K562 (cell line): ENCODE measurements around the gene GNPTAB.

Experiments used
- CTCF ChIP-seq, 3 experiments: IDR thresholded peaks in 2 of 3; conservative IDR thresholded peaks in 1 of 3; 2 replicates each; pipeline ENCODE4 v1.5.1; 2011 to 2012; ENCODE audit warnings: low read length in 3 of 3, mild to moderate bottlenecking in 3 of 3, control low read depth in 2 of 3, improper control_type of control experiment in 1 of 3, inconsistent platforms in 1 of 3, low read depth in 1 of 3, mixed read lengths in 1 of 3, moderate library complexity in 1 of 3; ENCODE audit not compliant: insufficient read depth in 2 of 3
- ETS1 ChIP-seq: conservative IDR thresholded peaks from 2 replicates; pipeline ENCODE4 v1.6.1; 2011; ENCODE audit warnings: low read depth, mild to moderate bottlenecking, low read length; ENCODE audit not compliant: control insufficient read depth
- RBM25 ChIP-seq: fragments of 200-400 bp; formaldehyde crosslinking; IDR thresholded peaks from 2 replicates; pipeline ENCODE4 v1.6.1; 2018; ENCODE audit warnings: low read length, low read depth, moderate library complexity; ENCODE audit not compliant: severe bottlenecking
- TF ChIP-seq, protein P1 (sequence below): sonication (generic); formaldehyde crosslinking; IDR thresholded peaks from 2 replicates; pipeline ENCODE4 v1.8.1; 2023; ENCODE audit warnings: mild to moderate bottlenecking, missing genetic modification reagents

GRCh38 chr12:101806265-101806664 is 24.5 kb downstream of the GNPTAB start:
- TF ChIP-seq RBM25 (no peak), CTCF (IDR thresholded peaks at IDR 0.05 in 2 of 3, conservative IDR thresholded peaks at IDR 0.05 in 1 of 3; ENCODE audit: insufficient read depth in 2 of 3, low read depth in 1 of 3, low read length in 3 of 3) (no peak), ETS1 (no peak)
- TF ChIP-seq, protein P1, sequence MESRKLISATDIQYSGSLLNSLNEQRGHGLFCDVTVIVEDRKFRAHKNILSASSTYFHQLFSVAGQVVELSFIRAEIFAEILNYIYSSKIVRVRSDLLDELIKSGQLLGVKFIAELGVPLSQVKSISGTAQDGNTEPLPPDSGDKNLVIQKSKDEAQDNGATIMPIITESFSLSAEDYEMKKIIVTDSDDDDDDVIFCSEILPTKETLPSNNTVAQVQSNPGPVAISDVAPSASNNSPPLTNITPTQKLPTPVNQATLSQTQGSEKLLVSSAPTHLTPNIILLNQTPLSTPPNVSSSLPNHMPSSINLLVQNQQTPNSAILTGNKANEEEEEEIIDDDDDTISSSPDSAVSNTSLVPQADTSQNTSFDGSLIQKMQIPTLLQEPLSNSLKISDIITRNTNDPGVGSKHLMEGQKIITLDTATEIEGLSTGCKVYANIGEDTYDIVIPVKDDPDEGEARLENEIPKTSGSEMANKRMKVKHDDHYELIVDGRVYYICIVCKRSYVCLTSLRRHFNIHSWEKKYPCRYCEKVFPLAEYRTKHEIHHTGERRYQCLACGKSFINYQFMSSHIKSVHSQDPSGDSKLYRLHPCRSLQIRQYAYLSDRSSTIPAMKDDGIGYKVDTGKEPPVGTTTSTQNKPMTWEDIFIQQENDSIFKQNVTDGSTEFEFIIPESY (CRISPR knock-in tag), result no peak
